Measurements from ENCODE around the gene MRPS26. TPM values are rescaled to one million over a fixed set of nuclear protein-coding genes. Genes with fewer than 3 reads are reported as not detected.
A peak's percentile ranks its signal among the peaks of the same experiment; 100 is the strongest.

The MRPS26 gene
- total and polyA plus RNA-seq, 2 experiments from 2014 or later = 133 to 159 TPM

GRCh38 chr20:3068075-3068474 lies 22.2 kb downstream of the MRPS26 start:
- Histone ChIP-seq H3K4me1 (ENCODE audit: low read depth) (no peaks in the 10 kb centered on the region), H3K27me3 (peaks cover 27% of the 10 kb centered on the region), H3K9me3 (ENCODE audit: low read depth) (no peaks in the 10 kb centered on the region), H3K4me3 (no peak overlapping the region), H3K36me3 (no peaks in the 10 kb centered on the region), H3K27ac (no peak overlapping the region)
- TF ChIP-seq CTCF (IDR thresholded peaks at IDR 0.05; ENCODE audit: low read depth, low read length) = no peak
- no peak for DNase-seq (ENCODE audit: low read depth in 1 of 2, low spot score in 1 of 2)

GRCh38 chr20:3068986-3069900 lies 23.4 kb downstream of the MRPS26 start:
- Histone ChIP-seq H3K36me3 (no peaks in the 10 kb centered on the region), H3K4me1 (ENCODE audit: low read depth) (no peaks in the 10 kb centered on the region), H3K27me3 (peaks cover 38% of the 10 kb centered on the region), H3K27ac (no peak overlapping the region), H3K4me3 (no peak overlapping the region), H3K9me3 (ENCODE audit: low read depth) (no peaks in the 10 kb centered on the region)
- DNase-seq (ENCODE audit: low read depth in 1 of 2, low spot score in 1 of 2) = no peak
- no peak for TF ChIP-seq CTCF (IDR thresholded peaks at IDR 0.05; ENCODE audit: low read depth, low read length)

GRCh38 chr20:3070725-3071124 lies 24.9 kb downstream of the MRPS26 start:
- no peak for DNase-seq (ENCODE audit: low read depth in 1 of 2, low spot score in 1 of 2)
- TF ChIP-seq CTCF (IDR thresholded peaks at IDR 0.05; ENCODE audit: low read depth, low read length) = no peak
- Histone ChIP-seq H3K9me3 (ENCODE audit: low read depth) (no peaks in the 10 kb centered on the region), H3K36me3 (no peaks in the 10 kb centered on the region), H3K27ac (no peak overlapping the region), H3K4me1 (ENCODE audit: low read depth) (no peaks in the 10 kb centered on the region), H3K4me3 (no peak overlapping the region), H3K27me3 (peaks cover 49% of the 10 kb centered on the region)

GRCh38 chr20:3071266-3071609 lies 25.4 kb downstream of the MRPS26 start:
- Histone ChIP-seq H3K4me3 (no peak overlapping the region), H3K4me1 (ENCODE audit: low read depth) (no peaks in the 10 kb centered on the region), H3K27me3 (peaks cover 51% of the 10 kb centered on the region), H3K9me3 (ENCODE audit: low read depth) (no peaks in the 10 kb centered on the region), H3K36me3 (no peaks in the 10 kb centered on the region), H3K27ac (no peak overlapping the region)
- no peak for TF ChIP-seq CTCF (IDR thresholded peaks at IDR 0.05; ENCODE audit: low read depth, low read length)
- no peak for DNase-seq (ENCODE audit: low read depth in 1 of 2, low spot score in 1 of 2)

GRCh38 chr20:3071610-3072529 lies 26.0 kb downstream of the MRPS26 start, which contains the start of gene OXT:
Gene OXT (plus strand): TSS chr20:3071620. CDS start chr20:3071656, 36 bp downstream.
- H3K36me3 ChIP-seq = no peaks in the 10 kb centered on the region
- peak in 1 of 2 donors; percentile 49 for DNase-seq (ENCODE audit: low read depth in 1 of 2, low spot score in 1 of 2)
- TF ChIP-seq CTCF (IDR thresholded peaks at IDR 0.05; ENCODE audit: low read depth, low read length) = no peak
- no peak within 1 kb of the TSS for H3K27ac ChIP-seq
- H3K9me3 ChIP-seq (ENCODE audit: low read depth) = no peaks in the 10 kb centered on the region
- peak within 1 kb of the TSS; percentile 13 for H3K4me3 ChIP-seq
- peaks cover 51% of the 10 kb centered on the region for H3K27me3 ChIP-seq
- H3K4me1 ChIP-seq (ENCODE audit: low read depth) = no peaks in the 10 kb centered on the region

All from cardiac muscle cell (in vitro differentiated cells and primary cell).